GM21786 (cell line): ENCODE data around the gene TP53RK.
"Not testable (repeated sequence)": the region's sequence is repeated elsewhere in the genome, so short reads cannot be mapped to it uniquely, and the experiment has no call there.

Experiments used
- ATAC-seq: cut with Tn5 transposase; IDR thresholded peaks from one replicate; pipeline ENCODE4 v1.9.1; 2021; ENCODE audit not compliant: unreplicated experiment

TP53RK gene

DNA sequence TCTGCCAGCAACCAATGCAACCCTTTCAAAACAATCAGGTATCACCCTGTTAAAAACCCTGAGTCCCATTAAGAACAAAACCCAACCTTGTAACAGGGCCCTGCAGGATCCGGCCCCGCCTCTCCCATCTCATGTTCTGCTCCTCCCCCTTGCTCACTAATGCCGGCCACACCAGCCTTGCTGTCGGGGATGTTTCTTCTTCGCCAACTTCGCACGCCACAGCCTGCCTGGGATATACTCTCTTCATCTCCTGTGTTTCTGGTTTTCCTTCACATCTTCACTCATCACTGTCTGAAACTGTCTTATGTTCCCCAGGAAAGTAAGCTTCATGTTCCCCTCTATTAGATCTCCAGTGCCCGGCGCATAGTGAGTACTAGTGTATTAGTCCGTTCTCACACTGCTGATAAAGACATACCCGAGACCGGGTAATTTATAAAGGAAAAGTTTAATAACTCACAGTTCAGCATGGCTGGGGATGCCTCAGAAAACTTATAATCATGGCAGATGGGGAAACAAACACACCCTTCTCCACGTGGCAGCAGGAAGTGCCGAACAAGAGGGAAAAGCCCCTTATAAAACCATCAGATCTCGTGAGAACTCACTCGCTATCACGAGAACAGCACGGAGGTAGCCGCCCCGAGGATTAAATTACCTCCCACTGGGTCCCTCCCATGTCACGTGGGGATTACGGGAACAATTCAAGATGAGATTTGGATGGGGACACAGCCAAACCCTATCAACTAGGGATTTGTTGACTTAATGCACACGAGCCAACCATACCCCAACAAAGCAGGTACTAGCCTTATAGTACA lies 5.1 kb downstream of the TP53RK start:
- no peak for ATAC-seq

DNA sequence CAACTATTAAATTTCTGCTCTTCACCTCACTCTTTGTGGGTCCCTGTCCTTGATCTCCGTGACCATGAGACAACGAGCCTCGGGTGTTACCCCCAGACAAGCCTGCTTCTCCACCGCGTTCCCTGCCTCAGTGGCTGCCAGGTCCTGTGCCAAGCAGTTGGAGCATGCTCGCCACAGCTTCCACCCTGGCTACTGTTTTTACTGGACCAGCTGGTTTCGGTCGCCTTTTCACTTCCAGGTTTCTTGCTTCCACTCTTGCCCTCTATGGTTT lies 5.6 kb downstream of the TP53RK start:
- no peak for ATAC-seq

DNA sequence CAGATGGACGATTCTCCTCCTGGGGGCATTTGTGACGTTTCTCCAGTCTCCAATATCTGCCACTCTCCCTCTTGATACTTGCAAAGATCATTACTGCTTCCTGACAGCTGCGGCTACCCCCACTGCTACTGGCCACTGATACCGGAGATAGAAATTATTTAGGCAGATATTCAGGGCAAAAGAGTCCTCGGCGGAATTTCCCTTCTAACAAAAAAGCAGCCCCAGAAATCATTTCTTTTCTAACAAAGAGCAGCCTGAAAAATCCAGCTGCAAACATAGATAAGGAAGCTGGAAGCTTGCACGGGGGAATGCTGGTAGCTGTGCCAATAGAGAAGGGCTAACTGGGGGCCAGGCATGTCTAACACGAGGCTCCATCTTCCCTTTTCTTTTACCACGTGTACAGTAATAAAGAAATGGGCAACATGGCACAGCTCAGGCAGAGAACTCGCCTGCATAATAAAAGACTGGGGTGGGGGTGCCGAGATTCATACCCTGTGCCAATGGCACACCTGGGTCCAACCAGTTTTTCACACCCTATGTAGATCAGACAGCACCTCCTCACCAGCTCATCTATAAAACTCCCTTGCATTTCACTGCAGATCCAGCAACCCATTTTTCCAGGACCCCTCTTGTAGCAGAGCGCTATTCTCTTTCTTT lies 6.1 kb downstream of the TP53RK start:
- no peak for ATAC-seq

DNA sequence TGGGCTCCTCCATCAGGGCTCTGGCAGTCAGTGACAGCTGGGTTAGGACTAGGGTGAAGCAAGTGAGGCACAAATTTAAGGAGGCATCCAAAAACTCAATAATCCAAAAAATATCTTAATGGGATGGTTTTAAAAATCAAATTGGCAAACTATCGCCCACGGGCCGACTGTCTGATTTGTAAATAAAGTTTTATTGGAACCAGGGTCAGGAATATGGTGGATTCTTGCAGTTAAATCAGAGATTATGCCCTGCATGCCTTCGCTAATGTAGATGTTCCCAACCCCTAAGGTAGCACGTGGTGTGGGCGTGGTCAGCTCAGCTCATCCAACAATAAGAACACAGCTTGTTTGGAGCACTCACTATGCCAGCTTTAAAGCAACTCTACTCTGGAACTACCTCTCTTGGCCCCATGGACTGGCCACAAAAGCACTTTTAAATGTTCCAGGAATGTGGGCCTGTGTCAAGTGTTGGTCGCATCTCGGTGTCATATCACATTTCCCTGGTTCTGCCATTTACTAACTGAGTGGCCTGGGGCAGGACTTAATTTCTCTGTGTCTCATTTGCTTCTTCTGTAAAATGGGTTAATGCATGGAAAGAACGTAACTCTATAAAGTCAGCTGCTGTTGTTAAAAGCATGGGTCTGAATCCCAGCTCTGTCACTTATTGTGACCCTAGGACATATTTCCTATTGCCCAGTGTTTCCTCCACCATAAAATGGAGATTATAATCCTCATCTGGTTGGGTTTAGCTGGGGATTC lies 7.0 kb downstream of the TP53RK start:
- ATAC-seq: no peak

DNA sequence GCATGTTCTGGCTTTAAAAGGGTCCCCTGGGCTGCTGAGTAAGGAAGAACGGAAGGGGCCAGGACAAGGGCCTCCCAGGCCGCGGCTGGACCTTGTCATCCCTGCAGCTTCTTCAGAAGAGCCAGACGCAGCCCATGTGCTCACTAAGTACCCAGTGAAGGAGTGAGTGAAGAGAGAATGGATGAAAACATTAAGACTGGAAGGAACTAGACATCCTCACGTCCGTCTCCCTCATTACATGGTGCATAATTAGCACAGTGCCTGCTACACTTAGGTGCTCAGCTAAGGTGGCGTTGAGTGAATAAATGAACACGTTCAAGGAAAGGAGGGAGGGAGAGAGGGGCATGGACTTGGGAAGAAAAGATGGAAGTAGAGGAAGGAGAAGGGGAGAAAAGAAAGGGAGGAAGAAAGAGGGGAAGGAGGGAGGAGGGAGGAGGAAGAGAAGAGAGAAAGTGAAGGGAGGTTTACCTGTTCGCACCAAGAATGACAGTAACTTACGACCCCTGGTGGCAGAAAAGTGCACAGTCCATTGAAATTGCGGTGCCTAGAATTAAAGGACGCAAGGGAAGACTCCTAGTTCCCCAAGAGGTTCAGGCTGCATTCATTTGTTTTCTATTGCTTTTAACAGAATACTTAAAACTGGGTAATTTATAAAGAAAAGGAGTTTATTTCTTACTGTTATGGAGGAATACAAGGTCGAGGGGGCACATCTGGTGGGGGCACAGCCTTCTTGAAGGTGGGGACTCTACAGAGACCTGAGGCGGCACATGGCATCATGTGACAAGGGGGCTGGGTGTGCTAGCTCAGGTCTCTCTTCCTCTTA lies 8.0 kb downstream of the TP53RK start:
- ATAC-seq: no peak

DNA sequence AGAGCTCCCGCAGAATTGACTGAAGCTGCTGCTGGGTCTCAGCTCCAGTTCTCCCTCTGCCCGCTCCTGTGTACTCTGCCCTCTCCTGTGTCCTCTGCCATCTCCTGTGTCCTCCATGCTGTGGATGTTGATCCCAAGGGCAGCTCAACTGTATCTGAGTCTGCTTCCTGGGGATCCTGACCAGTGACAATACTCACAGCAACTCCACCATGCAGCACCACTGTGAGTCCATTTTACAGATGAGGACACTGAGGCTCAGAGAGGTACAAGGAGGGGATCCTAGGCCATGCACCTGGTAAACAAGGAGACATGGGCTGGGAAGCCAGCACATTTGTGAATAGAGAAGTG lies 8.6 kb downstream of the TP53RK start:
- no peak for ATAC-seq

DNA sequence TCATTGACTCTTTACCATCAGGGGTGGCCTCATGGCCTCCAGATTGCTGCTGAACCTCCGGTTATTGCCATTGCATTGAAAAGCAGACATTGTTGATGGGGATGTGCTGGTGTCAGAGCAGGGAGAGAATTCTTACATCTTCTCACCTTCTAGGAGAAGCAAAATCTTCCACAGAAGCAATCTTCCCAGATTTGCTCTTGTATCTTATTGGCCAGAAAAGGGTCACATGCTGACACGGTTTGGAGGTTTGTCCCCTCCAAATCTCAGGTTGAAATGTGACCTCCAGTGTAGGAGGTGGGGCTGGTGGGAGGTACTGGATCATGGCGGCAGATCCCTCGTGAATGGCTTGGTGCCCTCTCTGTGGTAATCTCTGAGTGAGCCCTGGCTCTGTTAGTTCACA lies 10.7 kb downstream of the TP53RK start:
- no peak for ATAC-seq

DNA sequence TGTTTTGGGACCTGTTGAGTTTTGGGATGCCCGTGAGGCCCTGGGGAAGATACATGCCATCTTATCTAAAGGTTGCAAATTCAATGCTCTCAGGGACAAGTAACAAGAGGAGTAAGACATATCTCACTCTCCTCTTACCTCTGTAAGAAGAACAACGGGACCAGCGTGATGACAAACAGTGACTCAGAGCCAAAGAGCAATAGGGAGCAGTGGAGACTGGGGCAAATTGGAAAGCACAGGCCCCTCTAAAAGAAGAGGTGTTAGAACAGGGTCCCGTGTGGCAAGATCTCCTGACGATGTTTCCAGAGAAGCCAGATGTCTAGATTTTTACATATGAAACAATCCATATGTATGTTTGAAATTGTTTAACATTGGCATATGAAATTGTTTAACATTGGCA lies 11.6 kb downstream of the TP53RK start:
- no peak for ATAC-seq

DNA sequence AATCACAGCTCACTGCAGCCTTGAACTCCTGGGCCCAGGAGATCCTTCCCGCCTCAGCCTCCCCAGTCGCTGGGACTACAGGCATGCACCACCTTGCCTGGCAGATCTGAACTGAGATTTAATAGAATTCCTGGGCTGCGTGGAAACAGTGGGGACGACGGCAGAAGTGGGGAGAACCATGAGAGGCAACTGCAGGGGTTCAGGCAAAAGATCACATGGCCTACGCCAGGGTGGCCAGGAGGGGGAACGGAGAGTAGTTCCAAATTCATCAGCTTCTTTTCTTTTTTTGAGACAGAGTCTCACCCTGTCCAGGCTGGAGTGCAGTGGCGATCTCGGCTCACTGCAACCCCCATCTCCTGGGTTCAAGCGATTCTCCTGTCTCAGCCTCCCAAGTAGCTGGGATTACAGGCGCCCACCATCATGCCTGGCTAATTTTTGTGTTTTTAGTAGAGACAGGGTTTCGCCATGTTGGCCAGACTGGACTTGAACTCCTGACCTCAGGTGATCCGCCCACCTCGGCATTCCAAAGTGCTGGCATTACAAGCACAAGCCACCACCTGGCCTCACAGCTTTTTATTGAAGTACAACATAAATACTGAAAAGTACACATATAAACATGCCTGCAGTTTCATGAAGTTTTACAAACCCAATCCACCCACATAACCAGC lies 12.5 kb downstream of the TP53RK start:
- not testable (repeated sequence) for ATAC-seq

DNA sequence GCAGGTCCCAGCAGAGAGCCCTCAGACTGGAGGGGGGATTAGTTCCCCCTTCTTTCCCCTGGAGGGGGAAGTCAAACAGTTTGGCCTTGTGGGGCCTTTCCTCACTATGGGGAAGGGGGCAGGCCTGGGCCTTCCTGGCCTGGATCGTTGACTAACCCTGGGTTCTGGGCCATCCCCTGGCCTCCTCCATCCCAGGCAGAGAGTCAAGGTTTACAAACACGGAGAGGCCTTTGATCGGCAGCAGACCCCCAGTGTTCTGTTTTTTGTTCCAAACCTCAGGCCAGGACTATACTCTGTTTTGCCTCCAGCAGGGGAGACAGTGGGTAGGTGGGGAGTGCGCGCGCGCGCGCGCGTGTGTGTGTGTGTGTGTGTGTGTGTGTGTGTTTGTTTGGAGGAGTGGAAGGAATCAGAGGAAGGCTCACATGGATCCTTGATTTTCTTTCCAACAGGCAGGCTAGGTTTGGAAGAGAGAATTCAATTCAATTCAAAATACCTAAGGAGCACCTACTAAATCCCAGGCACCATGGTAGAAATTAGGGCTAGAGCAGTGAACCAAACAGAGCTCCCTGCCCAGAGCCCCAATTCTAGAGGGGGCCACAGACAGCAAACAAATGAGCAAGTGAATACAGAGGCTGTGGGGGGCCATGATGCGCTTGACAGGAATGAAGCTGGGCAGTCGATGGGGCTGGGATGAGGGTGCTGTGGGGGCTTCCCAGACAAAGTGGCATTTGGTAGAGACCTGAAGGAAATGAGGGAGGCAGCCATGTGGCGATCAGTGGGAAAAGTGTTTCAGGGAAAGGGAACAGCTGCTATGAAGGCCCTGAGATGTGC lies 14.8 kb downstream of the TP53RK start:
- ATAC-seq: no peak

DNA sequence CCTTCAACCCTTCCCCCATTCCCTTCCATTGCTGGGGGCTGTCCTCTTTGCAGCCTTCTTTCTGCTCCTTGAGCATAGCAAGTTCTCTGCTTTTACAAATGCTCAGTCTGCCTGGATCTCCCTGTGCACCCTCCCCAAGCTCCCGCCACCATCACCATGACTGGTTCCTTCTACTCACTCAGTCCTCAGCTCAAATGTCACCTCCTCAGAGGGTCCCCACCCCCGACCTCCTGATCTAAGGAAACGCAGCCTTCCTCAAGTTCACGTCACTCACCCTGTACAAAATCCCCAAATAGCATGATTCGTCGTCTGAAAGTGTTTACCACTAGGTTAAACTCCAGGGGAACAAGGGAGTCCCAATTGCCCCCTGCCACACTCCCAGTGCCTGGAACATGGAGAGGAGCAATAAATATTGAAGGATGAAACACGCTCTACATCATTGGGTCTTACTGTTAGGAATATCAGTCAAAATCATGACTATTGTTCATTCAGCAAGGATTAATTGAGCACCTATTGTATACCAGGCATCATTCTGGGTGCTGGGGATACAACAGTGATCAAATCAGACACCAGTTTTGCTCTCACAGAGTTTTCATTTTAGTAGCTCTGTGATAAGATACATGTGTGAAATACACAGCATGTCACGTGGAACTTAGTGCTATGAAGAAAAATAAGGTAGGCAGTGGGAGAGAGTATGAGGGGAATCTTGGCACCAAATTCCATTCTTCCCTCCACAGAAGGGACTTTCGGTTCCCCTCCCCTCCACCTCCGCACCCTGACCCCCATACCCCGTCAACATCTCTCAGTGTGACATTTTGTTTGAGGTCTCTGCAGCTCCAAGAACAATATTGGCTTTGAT lies 15.6 kb downstream of the TP53RK start:
- ATAC-seq: no peak

DNA sequence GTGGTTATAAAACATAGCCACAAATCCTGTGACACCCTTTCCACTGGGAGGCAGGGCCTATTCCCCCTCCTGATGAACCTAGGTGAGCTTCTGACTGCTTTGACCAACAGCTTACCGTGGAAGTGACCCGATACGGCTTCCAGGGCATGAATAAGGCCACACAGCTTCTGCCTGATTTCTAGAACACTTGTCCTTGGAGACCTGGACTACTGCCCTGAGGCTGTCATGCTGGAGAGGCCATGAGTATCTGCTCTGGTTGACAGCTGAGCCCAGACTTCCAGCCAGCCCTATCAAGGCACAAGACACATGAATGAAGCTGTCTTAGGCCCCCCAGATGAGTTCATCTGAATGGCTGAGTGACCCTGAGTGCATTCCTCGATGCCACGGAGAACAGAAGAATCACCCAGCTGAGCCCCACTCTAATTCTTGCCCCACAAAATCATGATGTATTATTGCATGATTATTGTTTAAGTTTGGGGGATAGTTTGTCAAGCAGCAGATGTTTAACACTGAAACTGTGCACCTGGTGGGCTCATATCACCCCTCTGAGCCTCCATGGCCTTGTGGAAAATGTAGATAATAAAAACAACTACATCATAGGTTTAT lies 16.6 kb downstream of the TP53RK start:
- ATAC-seq: no peak

DNA sequence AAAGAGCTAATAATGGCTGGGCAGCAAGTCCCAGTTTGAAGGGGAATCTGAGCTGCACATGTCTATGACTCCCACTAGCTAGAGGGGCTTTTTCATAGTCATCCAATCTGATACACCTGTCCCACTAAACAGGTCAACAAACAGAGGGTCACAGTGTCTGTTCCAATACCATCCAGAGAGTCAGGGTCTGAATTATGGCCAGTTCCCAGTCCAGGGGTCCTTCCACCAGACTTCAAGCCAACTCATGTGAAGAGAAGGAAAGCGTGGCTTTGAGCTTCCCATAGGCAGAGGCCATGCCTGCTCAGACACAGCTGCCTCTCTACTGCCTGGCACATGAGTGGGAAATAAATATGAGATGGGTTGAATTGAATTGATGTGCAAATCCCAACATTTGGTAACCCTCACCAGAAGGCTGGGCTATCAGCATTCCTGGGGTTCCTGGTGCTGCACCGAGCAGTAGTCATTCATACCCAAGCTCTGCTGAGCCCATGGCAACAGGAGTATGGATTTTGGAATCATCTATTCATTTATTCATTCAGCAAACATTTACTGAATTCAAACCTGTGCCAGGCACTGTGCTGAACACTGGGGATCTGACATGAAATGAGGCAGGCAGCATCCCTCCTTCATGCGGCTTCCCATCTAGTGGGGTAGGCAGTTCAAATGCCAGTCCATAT lies 17.2 kb downstream of the TP53RK start:
- ATAC-seq: no peak

DNA sequence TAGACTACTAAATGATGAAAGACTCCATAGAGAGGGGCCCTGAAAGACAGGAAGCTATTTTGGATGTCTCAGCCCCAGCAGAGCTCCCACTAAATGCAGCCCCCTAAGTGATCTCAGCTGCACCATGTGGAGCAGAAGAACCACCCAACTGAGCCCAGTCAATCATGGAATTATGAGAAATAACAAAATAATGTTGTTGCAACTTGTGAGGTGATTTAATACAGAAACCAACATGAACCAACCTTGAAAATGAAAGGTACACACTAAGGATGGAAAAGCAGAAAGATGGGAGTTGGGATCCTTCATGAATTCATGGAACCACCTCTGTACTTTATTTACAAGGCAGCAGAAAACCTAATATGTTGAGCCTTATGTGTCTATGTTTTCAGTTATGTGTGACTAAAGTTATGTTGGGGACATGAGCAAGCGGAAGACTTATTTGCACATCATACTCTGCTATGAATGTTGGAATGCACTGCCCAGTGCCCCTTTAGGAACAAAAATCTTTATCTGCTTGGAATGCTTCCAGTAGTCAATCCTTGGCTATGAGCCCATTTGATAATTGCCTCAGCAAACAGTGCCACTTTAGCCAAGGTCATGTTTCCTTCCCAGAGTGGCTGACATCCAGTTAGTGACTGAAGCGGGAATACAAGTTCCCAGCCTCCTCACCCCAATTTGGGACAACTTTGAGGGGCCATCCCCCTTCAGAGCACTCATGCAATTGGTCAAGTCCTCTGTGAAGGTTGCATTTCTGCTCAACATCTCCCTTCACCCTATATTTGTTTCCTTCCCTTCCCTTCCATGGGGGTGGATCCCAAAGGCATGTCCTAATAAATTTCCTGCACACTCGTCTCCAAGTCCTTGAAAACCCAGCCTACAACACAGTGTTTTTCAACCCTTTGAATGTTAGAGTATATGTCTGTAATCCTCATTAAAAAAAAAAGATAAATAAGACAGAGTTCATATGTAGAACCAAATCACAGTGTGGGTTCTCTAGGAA lies 18.4 kb downstream of the TP53RK start:
- no peak for ATAC-seq

DNA sequence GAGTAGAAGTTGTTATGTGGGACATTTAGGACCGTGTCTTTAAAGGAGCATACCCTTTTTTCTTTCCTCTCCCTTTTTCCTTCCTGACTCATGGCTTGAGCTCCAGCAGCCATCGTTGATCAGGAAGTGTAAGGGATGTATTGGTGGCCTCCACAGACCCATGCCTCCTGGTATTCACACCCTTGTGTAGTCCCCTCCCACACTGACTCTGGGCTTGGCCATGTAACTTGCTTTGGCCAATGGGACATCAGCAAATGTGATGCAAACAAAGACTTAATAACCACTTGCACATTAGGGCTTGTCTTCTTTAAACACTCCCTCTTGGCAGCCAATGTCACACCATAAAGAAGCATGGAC lies 19.0 kb downstream of the TP53RK start:
- no peak for ATAC-seq

DNA sequence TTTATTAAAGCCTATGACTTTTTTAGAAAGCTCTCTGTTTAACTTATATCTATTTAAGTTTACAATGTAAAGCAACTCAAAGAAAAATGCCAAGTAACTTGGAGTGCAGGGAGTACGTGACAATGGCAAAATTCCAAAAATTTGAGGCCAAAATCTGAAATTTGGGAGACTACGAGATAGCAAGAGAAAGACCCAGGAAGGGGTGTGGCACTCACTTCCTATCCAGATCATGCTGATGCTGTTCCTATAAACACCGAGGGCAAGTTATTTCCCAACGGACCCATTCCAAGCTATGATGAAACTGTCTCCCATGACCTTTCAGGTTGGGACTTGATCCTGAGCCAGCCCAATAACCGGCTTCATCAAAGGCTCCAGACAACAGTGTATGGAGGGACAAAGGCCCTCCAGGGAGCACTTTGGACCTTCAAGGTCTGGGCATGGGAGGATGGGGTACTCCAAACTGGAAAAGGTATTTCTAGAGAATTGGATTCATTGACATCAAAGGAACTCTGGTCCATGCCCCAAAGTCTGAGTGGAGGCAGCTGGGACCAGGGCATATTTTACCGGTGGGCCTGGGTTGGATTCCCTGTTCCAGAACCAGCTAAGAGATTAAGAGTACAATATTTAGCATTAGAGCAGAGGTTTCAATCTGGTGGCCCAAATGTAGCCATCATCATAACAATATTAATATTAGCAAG lies 22.3 kb downstream of the TP53RK start:
- ATAC-seq: no peak
